Keratinocyte (primary cell): ENCODE data around the gene MLXIP. TPM values are rescaled to one million over a fixed set of nuclear protein-coding genes. Genes with fewer than 3 reads are reported as not detected.

ENCODE experiments used
- DNase-seq: peaks from one replicate; pipeline ENCODE4 v3.0.0-alpha.2; 2011; ENCODE audit warnings: low read depth, missing footprints, low spot score
- FAIRE-seq: peaks from 2 replicates; lab custom pipeline; 2011; peaks lifted over from hg19 to GRCh38; lab: Jason Lieb, UNC
- H2AFZ ChIP-seq: 2 replicates; pipeline ENCODE4 v1.6.0; 2012; ENCODE audit warnings: low read length, control low read depth, inconsistent platforms; ENCODE audit not compliant: control insufficient read depth
- H3K27ac ChIP-seq: 2 replicates; pipeline ENCODE4 v1.5.1; 2011; ENCODE audit warnings: low read length; ENCODE audit not compliant: control insufficient read depth, insufficient read depth
- H3K27me3 ChIP-seq: 3 replicates; pipeline ENCODE4 v1.6.0; 2011; ENCODE audit warnings: low read length; ENCODE audit not compliant: control insufficient read depth, insufficient read depth; ENCODE audit errors: extremely low read depth
- H3K36me3 ChIP-seq, 2 experiments: 2 replicates in 1 of 2; 3 replicates in 1 of 2; pipeline ENCODE4 v1.5.1; 2011; ENCODE audit warnings: low read length in 2 of 2, mild to moderate bottlenecking in 1 of 2; ENCODE audit not compliant: control insufficient read depth in 2 of 2, insufficient read depth in 2 of 2; ENCODE audit errors: extremely low read depth in 1 of 2
- H3K4me1 ChIP-seq: 3 replicates; pipeline ENCODE4 v1.5.1; 2011; ENCODE audit warnings: low read length; ENCODE audit not compliant: control insufficient read depth, insufficient read depth; ENCODE audit errors: extremely low read depth
- H3K4me2 ChIP-seq: 3 replicates; pipeline ENCODE4 v1.6.0; 2011; ENCODE audit warnings: low read depth, low read length; ENCODE audit not compliant: control insufficient read depth, insufficient read depth; ENCODE audit errors: extremely low read depth
- H3K4me3 ChIP-seq, 3 experiments: fragments of 200-600 bp in 1 of 3; sonication (generic) in 1 of 3; 2 replicates in 2 of 3; 3 replicates in 1 of 3; pipeline ENCODE4 v1.5.1; 2011 to 2016; ENCODE audit warnings: low read length in 3 of 3, mild to moderate bottlenecking in 3 of 3, control low read depth in 2 of 3, inconsistent platforms in 1 of 3, low read depth in 1 of 3, mixed read lengths in 1 of 3, mixed run types in 1 of 3, moderate library complexity in 1 of 3; ENCODE audit not compliant: control insufficient read depth in 2 of 3, insufficient read depth in 2 of 3; ENCODE audit errors: extremely low read depth in 1 of 3
- H3K79me2 ChIP-seq: 2 replicates; pipeline ENCODE4 v1.6.0; 2012; ENCODE audit warnings: low read length; ENCODE audit not compliant: control insufficient read depth, insufficient read depth
- H3K9ac ChIP-seq: 3 replicates; pipeline ENCODE4 v1.6.0; 2011; ENCODE audit warnings: low read length; ENCODE audit not compliant: control insufficient read depth, insufficient read depth; ENCODE audit errors: extremely low read depth
- H3K9me1 ChIP-seq: 3 replicates; pipeline ENCODE4 v1.6.0; 2011; ENCODE audit warnings: low read length; ENCODE audit not compliant: control insufficient read depth, insufficient read depth; ENCODE audit errors: extremely low read depth
- H3K9me3 ChIP-seq: 2 replicates; pipeline ENCODE4 v1.5.1; 2012; ENCODE audit warnings: low read depth, low read length; ENCODE audit not compliant: control insufficient read depth
- H4K20me1 ChIP-seq: 3 replicates; pipeline ENCODE4 v1.6.0; 2011; ENCODE audit warnings: low read length; ENCODE audit not compliant: control insufficient read depth, insufficient read depth; ENCODE audit errors: extremely low read depth
- CTCF ChIP-seq, 3 experiments: IDR thresholded peaks in 1 of 3; conservative IDR thresholded peaks in 1 of 3; optimal IDR thresholded peaks in 1 of 3; 2 replicates in 2 of 3; 3 replicates in 1 of 3; pipeline versions ENCODE3 to v1.5.1; 2011; ENCODE audit warnings: low read length in 3 of 3, mild to moderate bottlenecking in 3 of 3, moderate library complexity in 2 of 3, control low read depth in 1 of 3, inconsistent platforms in 1 of 3; ENCODE audit not compliant: insufficient read depth in 2 of 3; ENCODE audit errors: extremely low read depth in 1 of 3
- EZH2 ChIP-seq: IDR thresholded peaks from one replicate; pipeline ENCODE4 v1.6.1; 2012; ENCODE audit warnings: inconsistent platforms, mild to moderate bottlenecking, low read length, moderate library complexity
- dilution Hi-C: fragments of 300-500 bp; cut with MboI; formaldehyde crosslinking; loops from one replicate; pipeline ENCODE4 v1.7.0; 2020; ENCODE audit warnings: low sequenced_read_pairs; ENCODE audit not compliant: extremely low pct_ligation_motif_present
- polyA plus RNA-seq, 5 experiments: library from polyadenylated mRNA; depleted of rRNA in 3 of 5; stranded (reverse) in 3 of 5; stranded (forward) in 1 of 5; unstranded in 1 of 5; fragments of >200 nt; gene quantifications; 1 replicate in 1 of 5; 2 replicates in 3 of 5; 3 replicates in 1 of 5; pipeline versions ENCODE4 v1.2.1 to v1.2.3, GENCODE V29; 2011 to 2012; ENCODE audit warnings: missing spikeins in 2 of 5, low read depth in 1 of 5, low replicate concordance in 1 of 5

MLXIP gene
- polyA plus RNA-seq, 1 donor (not counting 4 experiments of a cell fraction or from before 2014, with no cell fraction given), result 5.5 TPM

GRCh38 chr12:122072031-122072970 lies 6.3 kb upstream of the MLXIP start:
- no peaks in the 10 kb centered on the region for H3K9me3 ChIP-seq
- DNase-seq (no peak), FAIRE-seq (peak; percentile 60)
- H4K20me1 ChIP-seq, result no peaks in the 10 kb centered on the region
- peak overlapping the region; percentile 56 for H3K4me2 ChIP-seq
- peaks cover 15% of the 10 kb centered on the region for H3K4me1 ChIP-seq
- TF ChIP-seq EZH2 (no peak), CTCF (optimal IDR thresholded peaks at IDR 0.05 in 1 of 3, IDR thresholded peaks at IDR 0.05 in 1 of 3, conservative IDR thresholded peaks at IDR 0.05 in 1 of 3; ENCODE audit: extremely low read depth in 1 of 3, insufficient read depth in 2 of 3, low read length in 3 of 3) (no peak)
- peak overlapping the region; percentile 44 for H3K9ac ChIP-seq
- H3K27ac ChIP-seq, result peak overlapping the region; percentile 36
- H3K9me1 ChIP-seq, result no peaks in the 10 kb centered on the region
- H2AFZ ChIP-seq, result peak overlapping the region; percentile 71
- no peaks in the 10 kb centered on the region for H3K27me3 ChIP-seq
- dilution Hi-C loops, result no loop called here
- H3K36me3 ChIP-seq, result no peaks in the 10 kb centered on the region
- no peaks in the 10 kb centered on the region for H3K79me2 ChIP-seq
- H3K4me3 ChIP-seq, result no peak overlapping the region

- no peak overlapping the region for H3K4me2 ChIP-seq
- no peak for DNase-seq
- no peaks in the 10 kb centered on the region for H3K9me3 ChIP-seq
- peaks cover 2% of the 10 kb centered on the region for H3K79me2 ChIP-seq
- no peak for FAIRE-seq
- H4K20me1 ChIP-seq, result no peaks in the 10 kb centered on the region
- no peaks in the 10 kb centered on the region for H3K36me3 ChIP-seq
- no peaks in the 10 kb centered on the region for H3K9me1 ChIP-seq
- dilution Hi-C loops, result no loop called here
- peaks cover 20% of the 10 kb centered on the region for H3K4me1 ChIP-seq
- no peaks in the 10 kb centered on the region for H3K27me3 ChIP-seq
- H2AFZ ChIP-seq, result no peak overlapping the region
- no peak overlapping the region for H3K9ac ChIP-seq
- H3K4me3 ChIP-seq, result no peak overlapping the region
- H3K27ac ChIP-seq, result no peak overlapping the region
- TF ChIP-seq EZH2 (no peak), CTCF (optimal IDR thresholded peaks at IDR 0.05 in 1 of 3, IDR thresholded peaks at IDR 0.05 in 1 of 3, conservative IDR thresholded peaks at IDR 0.05 in 1 of 3; ENCODE audit: extremely low read depth in 1 of 3, insufficient read depth in 2 of 3, low read length in 3 of 3) (no peak)
Observed at GRCh38 chr12:122073815-122074214, 4.7 kb upstream of the MLXIP start.
